ENCODE data around the gene SAMD4A.
A peak's percentile ranks its signal among the peaks of the same experiment; 100 is the strongest.

Gene SAMD4A

DNA sequence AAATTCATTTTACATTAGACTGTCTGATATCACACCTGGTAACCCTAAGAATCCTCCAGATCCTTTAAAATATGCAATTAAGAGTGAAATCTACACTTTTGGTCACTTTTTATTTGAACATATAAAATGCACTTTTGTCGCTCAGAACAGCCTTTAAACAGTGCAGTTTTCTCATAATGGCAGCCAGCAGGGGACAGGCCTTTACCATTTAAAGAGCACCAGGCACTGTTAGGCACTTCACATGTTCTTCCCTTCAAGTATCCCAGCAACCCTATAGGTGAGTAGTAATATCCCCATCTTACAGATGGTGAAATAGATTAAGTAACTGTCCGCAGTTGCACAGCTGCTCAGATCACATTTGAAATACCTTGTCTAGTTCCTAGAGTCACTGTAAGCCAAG, 11.3 kb upstream of the SAMD4A start:
- Mint-ChIP-seq H3K36me3 (ENCODE audit: low read depth) (no peaks in the 10 kb centered on the region), H3K27me3 (peaks cover 4% of the 10 kb centered on the region)

DNA sequence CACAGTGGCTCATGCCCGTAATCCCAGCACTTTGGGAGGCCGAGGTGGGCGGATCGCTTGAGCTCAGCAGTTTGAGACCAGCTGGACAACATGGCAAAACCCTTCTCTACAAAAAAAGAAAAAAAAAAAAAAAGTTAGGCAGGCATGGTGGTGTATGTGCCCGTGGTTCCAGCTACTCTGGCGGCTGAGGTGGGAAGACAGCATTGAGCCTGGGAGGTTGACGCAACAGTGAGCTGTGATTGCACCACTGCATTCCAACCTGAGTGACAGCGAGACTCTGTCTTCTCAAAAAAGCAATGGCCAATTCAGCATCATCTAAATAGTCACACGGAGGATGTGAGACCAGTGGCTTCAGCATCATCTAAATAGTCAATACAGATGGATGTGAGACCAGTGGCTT, 10.4 kb upstream of the SAMD4A start:
- no peak overlapping the region for H3K4me3 Mint-ChIP-seq
- H3K9me3 Mint-ChIP-seq: no peaks in the 10 kb centered on the region
- H3K27ac Mint-ChIP-seq: no peak overlapping the region
- H3K27me3 Mint-ChIP-seq: peaks cover 4% of the 10 kb centered on the region
- DNase-seq: no peak
- H3K36me3 Mint-ChIP-seq (ENCODE audit: low read depth): no peaks in the 10 kb centered on the region
- no peaks in the 10 kb centered on the region for H3K4me1 Mint-ChIP-seq (ENCODE audit: low read depth)

More for the DNA sequence above, 11.3 kb upstream of the SAMD4A start:
- Mint-ChIP-seq H3K4me3 (no peak overlapping the region), H3K4me1 (ENCODE audit: low read depth) (no peaks in the 10 kb centered on the region), H3K27ac (no peak overlapping the region), H3K9me3 (no peaks in the 10 kb centered on the region)
- no peak for DNase-seq

DNA sequence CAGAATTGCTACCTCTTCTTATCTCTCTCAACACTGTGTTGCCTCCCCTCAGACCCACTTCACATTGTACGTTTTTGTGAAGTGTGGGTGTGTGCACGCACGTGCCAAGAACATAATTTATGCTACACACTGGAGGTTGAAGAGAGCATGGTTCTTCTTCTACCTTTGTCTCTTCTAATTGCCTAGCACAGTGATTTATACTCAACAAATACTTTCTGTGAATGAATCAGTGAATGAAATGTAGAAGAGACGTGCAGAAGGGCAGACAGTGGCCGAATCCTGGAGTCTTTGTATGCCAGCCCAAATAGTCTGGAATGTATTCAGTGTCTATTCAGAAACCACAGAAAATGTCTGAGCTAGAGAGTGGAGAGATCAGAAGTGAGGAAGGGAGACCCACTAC, 4.6 kb upstream of the SAMD4A start:
- Mint-ChIP-seq H3K9me3 (no peaks in the 10 kb centered on the region), H3K4me3 (no peak overlapping the region), H3K4me1 (ENCODE audit: low read depth) (peaks cover 11% of the 10 kb centered on the region), H3K27me3 (peaks cover 4% of the 10 kb centered on the region), H3K27ac (no peak overlapping the region), H3K36me3 (ENCODE audit: low read depth) (peaks cover under 1% of the 10 kb centered on the region)
- no peak for DNase-seq

DNA sequence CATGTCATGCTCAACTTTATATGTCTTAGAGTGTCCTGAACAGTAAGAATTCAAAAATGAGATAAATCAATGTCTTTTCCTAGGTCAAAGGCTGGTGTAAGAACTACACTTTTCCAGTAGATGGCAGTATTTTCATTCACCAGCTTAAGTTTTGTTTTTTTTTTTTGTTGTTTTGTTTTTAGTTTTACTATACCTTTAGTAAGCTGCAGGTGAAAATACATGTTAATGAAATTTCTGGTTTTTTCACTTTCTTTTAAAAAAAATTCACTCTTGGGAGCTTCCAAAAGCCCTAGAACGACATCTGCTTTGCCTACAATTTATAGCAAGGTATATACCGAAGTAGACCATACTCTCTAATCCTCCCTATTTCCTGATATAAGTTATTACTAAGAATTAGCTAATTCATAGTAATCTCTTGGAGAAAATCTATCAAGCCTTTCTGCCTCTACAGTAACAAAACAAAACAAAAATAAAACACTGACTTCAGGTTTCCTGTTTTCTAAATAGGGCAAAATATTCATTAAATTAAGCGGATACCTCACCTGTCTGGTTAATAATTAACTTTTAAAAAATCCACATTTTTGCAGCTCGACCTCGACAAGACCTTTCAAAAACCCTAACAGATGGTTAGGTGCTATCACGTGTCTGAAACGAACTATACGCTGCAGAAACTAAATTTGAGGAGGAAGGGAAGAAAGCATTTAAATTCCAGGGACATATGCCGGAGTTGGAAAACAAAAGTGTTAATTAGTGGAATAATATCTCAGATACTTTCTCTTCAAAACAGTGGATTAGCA, 2.7 kb upstream of the SAMD4A start:
- Mint-ChIP-seq H3K4me3 (peak overlapping the region; percentile 72), H3K27me3 (peaks cover 14% of the 10 kb centered on the region), H3K27ac (peak overlapping the region; percentile 29), H3K36me3 (ENCODE audit: low read depth) (peaks cover 8% of the 10 kb centered on the region), H3K4me1 (ENCODE audit: low read depth) (peaks cover 24% of the 10 kb centered on the region), H3K9me3 (no peaks in the 10 kb centered on the region)
- DNase-seq: no peak

DNA sequence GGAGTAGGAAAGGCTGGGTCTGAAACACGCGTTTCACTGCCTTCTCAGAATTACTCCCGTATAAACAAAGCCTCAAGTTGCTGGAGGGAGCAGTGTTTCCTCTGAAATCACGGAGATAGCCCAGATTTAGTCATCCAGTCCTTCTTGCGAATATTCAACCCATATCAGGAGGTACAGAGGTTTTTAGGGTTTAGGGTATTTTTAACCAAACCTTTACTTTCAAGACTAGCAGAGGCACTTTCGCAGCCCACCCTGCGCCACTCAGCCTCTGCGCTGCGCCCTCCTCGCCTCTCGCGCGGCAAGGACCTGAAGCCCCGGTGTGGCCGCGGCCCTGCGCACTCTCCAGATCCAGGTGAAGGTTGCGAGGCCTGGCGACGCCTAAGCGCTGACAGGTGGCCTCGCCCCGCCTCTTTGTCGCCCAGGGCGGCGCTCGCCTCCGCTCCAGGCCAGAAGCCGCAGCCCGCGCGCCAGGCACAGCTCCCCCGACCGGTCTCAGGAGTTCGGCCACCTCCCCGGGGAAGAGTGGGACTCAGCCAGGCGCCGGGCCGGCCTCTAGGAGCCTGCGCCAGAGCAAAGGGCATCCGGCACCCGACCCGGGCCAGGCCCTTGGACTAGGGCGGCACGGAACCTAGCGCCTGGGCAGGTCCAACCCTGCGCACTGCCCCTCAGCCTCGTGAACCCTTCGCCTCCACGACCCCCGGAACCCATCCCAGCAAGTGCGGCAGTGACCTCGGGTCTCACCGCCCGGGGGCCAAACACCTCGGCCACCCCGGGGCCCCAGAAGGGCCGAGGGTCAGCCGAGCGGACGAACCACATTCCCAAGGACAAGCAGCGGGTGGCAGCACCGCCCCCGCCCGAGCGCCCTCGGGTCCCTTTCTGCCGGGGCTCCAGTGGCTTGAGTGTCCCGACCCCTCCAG, 1.8 kb upstream of the SAMD4A start:
- H3K9me3 Mint-ChIP-seq: no peaks in the 10 kb centered on the region
- peak; percentile 79 for DNase-seq

DNA sequence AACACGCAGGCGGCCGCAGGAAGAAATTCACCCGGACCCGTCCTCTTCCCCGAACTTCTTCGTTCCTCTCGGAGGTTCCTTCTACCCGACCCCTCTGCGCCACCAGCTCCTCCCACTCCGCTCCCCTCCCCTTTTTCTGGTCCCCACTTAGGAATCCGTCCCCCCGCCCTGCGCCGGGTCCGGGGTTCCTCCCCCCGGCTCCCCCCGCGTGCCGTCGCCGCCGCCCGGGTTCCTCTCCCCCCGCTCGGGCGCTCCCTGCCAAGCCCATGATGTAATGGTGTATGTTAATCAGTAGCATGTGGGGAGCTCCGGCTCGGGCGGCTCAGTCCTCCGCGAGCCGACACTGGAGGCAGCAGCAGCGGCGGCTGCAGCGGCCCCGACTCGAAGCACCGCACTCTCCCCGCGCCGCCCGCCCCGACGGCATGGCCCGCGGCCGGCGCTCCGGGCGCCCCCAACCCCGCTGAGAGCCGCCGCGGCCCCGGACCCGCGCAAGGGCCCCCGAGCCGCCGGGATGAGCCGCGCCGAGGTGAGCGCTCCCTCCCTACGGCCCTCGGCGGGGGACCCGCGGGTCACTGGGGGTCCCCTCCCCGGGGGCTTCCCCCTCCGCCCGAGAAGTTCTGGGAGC, 1.0 kb upstream of the SAMD4A start:
- peak overlapping the region; percentile 77 for H3K27ac Mint-ChIP-seq
- no peaks in the 10 kb centered on the region for H3K9me3 Mint-ChIP-seq
- peak; percentile 84 for DNase-seq
- peaks cover 33% of the 10 kb centered on the region for H3K4me1 Mint-ChIP-seq (ENCODE audit: low read depth)
- peaks cover 14% of the 10 kb centered on the region for H3K36me3 Mint-ChIP-seq (ENCODE audit: low read depth)
- H3K4me3 Mint-ChIP-seq: peak overlapping the region; percentile 72
- H3K27me3 Mint-ChIP-seq: peaks cover 18% of the 10 kb centered on the region

More for the DNA sequence above, 1.8 kb upstream of the SAMD4A start:
- Mint-ChIP-seq H3K27ac (peak overlapping the region; percentile 77), H3K27me3 (peaks cover 18% of the 10 kb centered on the region), H3K4me3 (peak overlapping the region; percentile 72), H3K36me3 (ENCODE audit: low read depth) (peaks cover 13% of the 10 kb centered on the region), H3K4me1 (ENCODE audit: low read depth) (peaks cover 29% of the 10 kb centered on the region)

DNA sequence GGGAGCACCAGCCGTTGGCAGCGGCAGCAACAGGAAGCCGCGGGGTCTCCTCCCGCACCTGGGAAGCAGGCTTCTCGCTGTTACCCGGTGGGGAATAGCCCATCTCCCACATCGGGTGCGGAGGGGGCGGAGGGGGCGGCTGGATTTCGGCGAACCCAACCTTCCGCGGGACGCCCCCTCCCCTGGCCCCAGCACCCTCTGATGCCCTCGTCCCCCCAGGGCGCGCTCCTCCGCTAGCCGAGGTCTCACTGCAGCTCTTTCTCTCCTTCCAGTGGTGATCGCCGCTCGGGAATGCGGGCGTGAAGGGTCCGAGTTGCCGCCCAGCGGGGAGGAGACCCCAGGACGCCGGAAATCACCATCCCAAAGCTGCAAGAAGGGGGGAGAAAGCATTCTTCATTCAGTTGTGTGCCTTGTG, 303 bp downstream of the SAMD4A start:
- DNase-seq: no peak
- Mint-ChIP-seq H3K4me3 (peak overlapping the region; percentile 90), H3K36me3 (ENCODE audit: low read depth) (peaks cover 22% of the 10 kb centered on the region), H3K9me3 (peaks cover 6% of the 10 kb centered on the region), H3K27me3 (peaks cover 18% of the 10 kb centered on the region), H3K4me1 (ENCODE audit: low read depth) (peaks cover 37% of the 10 kb centered on the region), H3K27ac (peak overlapping the region; percentile 90)

DNA sequence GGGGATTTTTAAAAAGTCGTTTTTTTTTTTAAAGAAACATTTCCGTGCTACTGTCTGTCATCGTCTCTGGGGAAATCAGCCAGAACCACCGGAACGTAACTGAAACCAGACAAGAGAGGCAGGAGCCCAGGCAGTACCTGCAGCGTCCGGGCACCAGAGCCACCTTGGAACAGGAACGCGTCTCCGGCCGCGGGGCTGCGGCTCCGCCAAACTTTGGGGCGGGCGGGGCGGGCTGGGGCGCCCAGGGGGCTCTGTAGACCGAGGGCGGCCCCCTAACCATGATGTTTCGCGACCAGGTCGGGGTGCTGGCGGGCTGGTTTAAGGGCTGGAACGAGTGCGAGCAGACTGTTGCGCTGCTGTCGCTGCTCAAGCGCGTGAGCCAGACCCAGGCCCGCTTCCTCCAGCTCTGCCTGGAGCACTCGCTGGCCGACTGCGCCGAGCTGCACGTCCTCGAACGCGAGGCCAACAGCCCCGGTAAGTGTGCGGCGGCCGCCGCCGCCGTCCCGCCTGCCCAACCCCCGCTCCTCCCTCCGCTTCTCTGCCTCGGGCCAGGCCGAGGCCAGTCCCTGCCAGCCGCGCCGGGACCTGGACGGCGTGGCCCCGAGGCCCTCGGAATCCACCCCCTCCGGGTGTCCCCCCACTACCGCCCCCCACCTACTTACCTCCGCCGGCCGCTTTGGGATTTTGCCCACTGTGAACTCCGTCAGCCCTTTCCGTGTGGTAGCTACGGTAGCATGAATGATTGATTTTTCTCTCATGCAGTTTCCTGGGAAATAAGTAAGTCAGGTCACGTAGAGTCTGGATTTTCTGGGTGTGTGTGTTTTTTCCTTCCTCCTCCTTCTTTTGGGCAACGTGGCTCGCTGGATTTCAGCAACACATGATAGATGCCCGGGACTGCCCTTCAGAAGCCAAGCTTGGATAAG, 972 bp downstream of the SAMD4A start:
- H3K27ac Mint-ChIP-seq: peak overlapping the region; percentile 90

DNA sequence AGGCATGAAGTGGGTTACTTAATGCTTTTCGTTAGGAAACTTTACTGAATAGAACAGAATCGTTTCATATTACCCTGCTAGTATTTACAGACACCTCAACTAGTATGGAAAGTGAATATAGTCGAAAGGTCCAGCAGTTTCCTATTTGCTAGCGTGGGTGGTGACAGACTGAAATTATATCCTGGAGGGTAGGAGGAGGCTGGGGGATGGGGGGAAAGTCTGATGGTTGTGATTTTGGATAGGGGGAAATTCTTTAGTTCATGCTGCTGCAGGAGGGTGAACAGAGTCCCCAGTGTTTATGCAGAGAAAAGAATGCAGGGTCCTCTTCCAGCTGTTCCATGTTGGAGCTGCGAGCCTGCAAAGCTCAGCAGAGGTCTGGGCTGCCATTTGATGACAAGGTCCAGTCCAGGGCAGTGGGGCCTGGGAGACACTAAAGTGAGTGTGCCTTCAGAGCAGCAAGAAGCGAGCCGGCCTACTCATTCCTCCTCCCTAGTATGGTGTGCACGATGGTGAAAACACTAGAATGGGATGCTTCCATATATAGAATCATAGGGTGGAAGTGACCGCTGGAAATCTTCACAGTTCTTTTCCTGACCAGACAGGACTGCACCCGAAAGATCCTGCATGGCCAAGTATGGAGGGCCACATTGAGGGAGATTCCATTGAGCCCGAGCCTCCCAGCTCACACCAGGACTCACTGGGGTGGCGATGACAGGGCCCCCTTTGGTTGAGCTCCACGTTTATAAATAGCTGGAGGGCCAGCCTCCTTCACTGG, 2.1 kb downstream of the SAMD4A start:
- H3K4me1 Mint-ChIP-seq (ENCODE audit: low read depth): peaks cover 36% of the 10 kb centered on the region
- peaks cover 36% of the 10 kb centered on the region for H3K36me3 Mint-ChIP-seq (ENCODE audit: low read depth)
- DNase-seq: no peak
- peaks cover 18% of the 10 kb centered on the region for H3K9me3 Mint-ChIP-seq
- peak overlapping the region; percentile 50 for H3K4me3 Mint-ChIP-seq
- H3K27me3 Mint-ChIP-seq: peaks cover 18% of the 10 kb centered on the region
- H3K27ac Mint-ChIP-seq: no peak overlapping the region

More for the DNA sequence above, 972 bp downstream of the SAMD4A start:
- H3K4me1 Mint-ChIP-seq (ENCODE audit: low read depth): peaks cover 37% of the 10 kb centered on the region
- peaks cover 18% of the 10 kb centered on the region for H3K27me3 Mint-ChIP-seq
- DNase-seq: peak; percentile 67
- peak overlapping the region; percentile 90 for H3K4me3 Mint-ChIP-seq
- H3K36me3 Mint-ChIP-seq (ENCODE audit: low read depth): peaks cover 27% of the 10 kb centered on the region
- peaks cover 10% of the 10 kb centered on the region for H3K9me3 Mint-ChIP-seq

DNA sequence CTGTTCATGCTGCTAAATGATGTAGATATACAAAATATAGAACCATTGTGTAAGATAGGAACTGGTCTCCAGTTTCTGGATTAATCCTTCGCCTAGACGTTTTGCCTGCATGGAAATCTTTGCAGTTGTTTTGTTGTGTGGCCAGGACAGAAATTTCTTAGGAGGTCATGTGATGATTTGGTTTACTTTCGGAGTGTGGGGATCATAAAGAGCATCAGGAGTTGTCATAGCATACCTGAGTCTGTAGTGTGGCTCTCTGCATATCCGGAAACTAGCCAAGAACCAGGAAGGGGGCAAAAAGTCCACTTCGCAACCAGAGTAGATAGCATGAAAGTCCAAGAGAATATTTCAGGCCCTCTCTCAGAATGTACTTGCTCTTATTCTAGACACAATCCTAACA, 3.1 kb downstream of the SAMD4A start:
- H3K27me3 Mint-ChIP-seq: peaks cover 18% of the 10 kb centered on the region
- H3K4me1 Mint-ChIP-seq (ENCODE audit: low read depth): peaks cover 27% of the 10 kb centered on the region
- H3K4me3 Mint-ChIP-seq: no peak overlapping the region
- peaks cover 18% of the 10 kb centered on the region for H3K9me3 Mint-ChIP-seq
- no peak for DNase-seq
- H3K27ac Mint-ChIP-seq: no peak overlapping the region
- H3K36me3 Mint-ChIP-seq (ENCODE audit: low read depth): peaks cover 38% of the 10 kb centered on the region

DNA sequence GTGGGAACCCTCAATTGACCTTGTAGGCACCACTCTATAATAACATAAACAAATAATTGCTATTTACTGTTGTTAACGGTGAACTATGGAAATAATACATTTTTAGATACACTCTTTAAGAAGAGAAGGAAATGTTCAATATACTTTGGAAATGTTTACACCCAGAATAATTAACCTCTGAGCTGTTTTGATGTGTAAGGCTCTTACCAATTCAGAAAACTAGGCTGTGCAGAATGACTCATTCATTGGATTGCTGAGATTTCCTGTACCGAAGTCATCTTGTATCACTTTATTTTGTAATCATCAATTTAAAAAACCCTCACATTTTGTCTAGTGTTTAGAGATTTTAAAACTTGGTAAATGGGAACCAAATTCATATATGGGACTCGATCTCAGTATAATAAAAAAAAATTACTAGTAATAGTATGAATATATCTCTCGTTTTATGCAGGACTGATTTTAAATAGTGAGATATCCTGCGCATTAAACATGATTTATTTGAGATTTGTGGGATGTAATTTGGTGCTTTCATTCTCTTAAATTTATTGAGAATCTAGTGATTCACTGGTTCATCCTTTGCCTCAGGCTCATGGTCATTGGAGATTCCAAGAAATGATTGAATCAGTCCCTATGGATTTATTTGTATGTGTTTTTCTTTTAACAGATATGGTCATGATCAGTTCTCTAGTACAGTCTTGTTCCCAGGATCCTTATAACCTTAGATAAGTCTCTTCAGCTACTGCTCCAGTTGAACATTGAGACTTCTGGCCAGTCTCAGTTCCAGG, 3.9 kb downstream of the SAMD4A start:
- Mint-ChIP-seq H3K9me3 (peaks cover 18% of the 10 kb centered on the region), H3K27ac (no peak overlapping the region), H3K36me3 (ENCODE audit: low read depth) (peaks cover 38% of the 10 kb centered on the region), H3K4me3 (no peak overlapping the region), H3K4me1 (ENCODE audit: low read depth) (peaks cover 27% of the 10 kb centered on the region), H3K27me3 (peaks cover 21% of the 10 kb centered on the region)
- DNase-seq: no peak

DNA sequence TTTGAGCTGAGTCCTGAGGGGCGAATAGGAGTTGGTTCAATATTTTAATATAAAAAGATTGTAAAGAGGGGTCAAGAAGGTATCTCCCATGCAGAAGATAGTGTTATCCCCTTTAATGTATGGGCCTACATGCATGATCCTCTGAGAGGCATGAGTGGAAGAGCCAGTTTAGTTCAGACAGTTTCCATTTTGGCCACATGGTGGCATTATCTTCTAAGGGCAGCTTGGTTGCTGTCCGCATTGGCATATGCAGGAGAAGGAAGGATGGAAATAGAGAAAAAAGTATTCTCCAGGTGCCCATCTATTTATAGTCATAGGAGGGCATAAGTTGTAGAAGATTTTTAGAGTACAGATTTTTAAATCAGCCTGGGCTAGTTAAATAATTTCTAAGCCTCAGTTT, 5.4 kb downstream of the SAMD4A start:
- Mint-ChIP-seq H3K4me3 (no peak overlapping the region), H3K27ac (no peak overlapping the region), H3K27me3 (peaks cover 21% of the 10 kb centered on the region), H3K9me3 (peaks cover 18% of the 10 kb centered on the region), H3K36me3 (ENCODE audit: low read depth) (peaks cover 37% of the 10 kb centered on the region), H3K4me1 (ENCODE audit: low read depth) (peaks cover 26% of the 10 kb centered on the region)
- DNase-seq: no peak

Measured in activated T-cell treated with anti-CD3 and anti-CD28 coated beads, Interleukin-2, amount 50 U/mL, for 24 hours (primary cell).